Lower leg skin (tissue), 4 donors: Measurements from ENCODE around the gene TBC1D32. TPM values are rescaled to one million over a fixed set of nuclear protein-coding genes. Genes with fewer than 3 reads are reported as not detected.
"Not testable (repeated sequence)": the region's sequence is repeated elsewhere in the genome, so short reads cannot be mapped to it uniquely, and the experiment has no call there.

Experiments used
- DNase-seq, 2 donors: peaks; one replicate each; pipeline ENCODE4 v3.0.0-alpha.2; 2019; ENCODE audit warnings: low spot score in 2 of 2
- H3K4me3 ChIP-seq: fragments of 200-600 bp; sonication (generic); 2 replicates; pipeline ENCODE4 v1.5.1; 2017; ENCODE audit warnings: mild to moderate bottlenecking, low read depth; ENCODE audit not compliant: poor library complexity, severe bottlenecking
- CTCF ChIP-seq, 3 donors: fragments of 450-650 bp; IDR thresholded peaks; one replicate each; pipeline ENCODE4 v1.5.1; 2016; ENCODE audit warnings: antibody characterized with exemption in 3 of 3, mild to moderate bottlenecking in 3 of 3, moderate library complexity in 2 of 3
- POLR2A ChIP-seq, 2 donors: fragments of 450-650 bp; IDR thresholded peaks; one replicate each; pipeline ENCODE4 v1.6.1; 2016 to 2017; ENCODE audit warnings: antibody characterized with exemption in 2 of 2, mild to moderate bottlenecking in 1 of 2, moderate library complexity in 1 of 2
- WGBS, 2 donors: methylation state at CpG; one replicate each; pipeline ENCODE4 v1.1.5; 2018; 5-methylcytosine and 5-hydroxymethylcytosine counted together
- intact Hi-C: fragments of 100-400 bp; cut with DNase I; formaldehyde crosslinking; loops from one replicate; pipeline ENCODE4 v1.15.0; 2023; ENCODE audit warnings: low total_unique reads
- total RNA-seq, 4 donors: library from RNA; depleted of rRNA; stranded (reverse); fragments of >200 nt; gene quantifications; one replicate each; pipeline ENCODE4 v1.1.0, GENCODE V29; 2016

The TBC1D32 gene
- total RNA-seq, 4 donors from 2014 or later = 5.2 to 8.6 (median 6.7) TPM

GRCh38 chr6:121201105-121201504 lies 133.2 kb downstream of the TBC1D32 start:
- 75 to 84% methylated on average over 2 of the region's 2 CpGs for WGBS, 2 donors
- H3K4me3 ChIP-seq = no peak overlapping the region
- DNase-seq = no peak
- TF ChIP-seq POLR2A (IDR thresholded peaks at IDR 0.05) (no peak), CTCF (IDR thresholded peaks at IDR 0.05) (no peak)
- intact Hi-C loops = no loop called here

- DNase-seq, intact Hi-C loops, H3K4me3 ChIP-seq: not testable (repeated sequence)
- WGBS, 2 donors = 95 to 97% methylated on average over 4 of the region's 4 CpGs
Observed at GRCh38 chr6:121196042-121196441, 138.2 kb downstream of the TBC1D32 start.

GRCh38 chr6:121190122-121190521 lies 144.2 kb downstream of the TBC1D32 start:
- TF ChIP-seq POLR2A (IDR thresholded peaks at IDR 0.05) (no peak), CTCF (IDR thresholded peaks at IDR 0.05) (no peak)
- DNase-seq = no peak
- no peak overlapping the region for H3K4me3 ChIP-seq
- intact Hi-C loops = no loop called here
- WGBS, 2 donors = 71 to 81% methylated on average over 6 of the region's 6 CpGs

GRCh38 chr6:121188356-121188755 lies 145.9 kb downstream of the TBC1D32 start:
- WGBS, 2 donors = 68% methylated on average over 1 of the region's 1 CpG
- no peak for DNase-seq
- no peak overlapping the region for H3K4me3 ChIP-seq
- no peak for TF ChIP-seq POLR2A (IDR thresholded peaks at IDR 0.05)
- no peak for TF ChIP-seq CTCF (IDR thresholded peaks at IDR 0.05)
- intact Hi-C loops = no loop called here

- no peak overlapping the region for H3K4me3 ChIP-seq
- 56 to 63% methylated on average over 1 of the region's 1 CpG for WGBS, 2 donors
- DNase-seq = no peak
- intact Hi-C loops = no loop called here
- TF ChIP-seq POLR2A (IDR thresholded peaks at IDR 0.05) (no peak), CTCF (IDR thresholded peaks at IDR 0.05) (no peak)
Observed at GRCh38 chr6:121187833-121188200, 146.5 kb downstream of the TBC1D32 start.

- intact Hi-C loops = no loop called here
- WGBS, 2 donors = 74 to 80% methylated on average over 1 of the region's 1 CpG
- DNase-seq = no peak
- H3K4me3 ChIP-seq = no peak overlapping the region
- TF ChIP-seq POLR2A (IDR thresholded peaks at IDR 0.05) = no peak
- no peak for TF ChIP-seq CTCF (IDR thresholded peaks at IDR 0.05)
Observed at GRCh38 chr6:121187200-121187832, 147.0 kb downstream of the TBC1D32 start.
